Measurements from ENCODE around the gene BBX.
"Not testable (repeated sequence)": the region's sequence is repeated elsewhere in the genome, so short reads cannot be mapped to it uniquely, and the experiment has no call there.

Gene BBX

DNA sequence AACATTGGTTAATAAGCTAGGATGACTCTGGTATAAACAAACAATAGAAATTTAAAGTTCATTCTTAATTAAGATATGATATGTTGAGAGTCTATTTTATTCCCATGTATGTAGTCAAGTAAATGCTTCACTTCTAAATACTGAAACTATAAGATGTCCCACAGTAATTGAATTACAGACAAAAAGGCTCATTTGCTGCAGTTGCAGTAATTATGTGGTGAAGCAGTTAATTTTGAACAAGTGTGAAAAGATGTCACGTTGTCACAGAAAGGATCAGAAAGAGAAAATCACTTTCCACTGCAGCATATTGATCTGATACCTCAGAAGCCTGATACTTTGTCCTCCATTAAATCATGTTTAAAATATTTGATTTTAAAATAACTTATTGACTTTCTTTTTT lies 159.8 kb downstream of the BBX start:
- DNase-seq (ENCODE audit: low read depth in 2 of 2): no peak

DNA sequence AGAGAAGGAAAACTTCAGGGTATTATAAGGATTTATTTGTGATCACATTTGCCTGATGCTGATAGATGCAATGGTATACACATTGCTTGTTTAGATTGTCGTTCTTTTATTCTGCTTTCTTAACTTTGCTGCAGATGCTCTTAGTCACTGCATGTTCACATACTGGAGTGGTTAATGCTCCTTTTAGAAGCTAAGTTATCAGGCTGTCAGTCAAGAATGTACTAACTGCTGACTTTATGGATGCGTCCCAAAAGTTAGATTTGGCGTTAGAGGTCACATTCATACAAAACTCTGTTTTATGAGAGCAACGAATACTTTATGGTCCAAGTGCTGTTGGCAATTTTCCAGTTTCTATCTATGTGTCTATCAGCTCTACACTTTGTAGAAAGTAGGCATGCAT lies 160.7 kb downstream of the BBX start:
- DNase-seq (ENCODE audit: low read depth in 2 of 2): no peak

DNA sequence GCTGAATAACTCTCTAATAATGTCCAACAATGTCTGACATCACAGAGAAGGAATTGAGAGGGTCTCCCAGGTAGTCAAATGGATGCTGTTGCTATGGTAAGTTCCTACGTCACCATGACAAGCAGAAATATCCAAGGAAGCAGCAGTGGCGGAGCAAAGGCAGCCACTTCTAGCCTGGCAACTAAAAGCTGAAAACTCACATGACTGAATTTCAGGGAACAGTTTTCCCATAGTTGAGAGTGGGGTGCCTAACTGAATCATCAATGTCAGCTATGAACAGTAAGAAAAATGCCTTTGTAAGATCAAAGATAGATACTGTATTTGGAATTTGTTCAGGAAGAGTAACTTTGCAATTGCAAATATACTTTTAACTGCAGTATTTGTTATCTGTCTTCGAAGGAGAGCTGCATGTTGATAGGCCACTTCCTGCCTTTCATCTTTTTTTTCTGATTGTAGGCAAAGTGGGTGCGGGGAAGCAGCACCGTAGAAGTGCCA lies 161.7 kb downstream of the BBX start:
- DNase-seq (ENCODE audit: low read depth in 2 of 2): no peak

DNA sequence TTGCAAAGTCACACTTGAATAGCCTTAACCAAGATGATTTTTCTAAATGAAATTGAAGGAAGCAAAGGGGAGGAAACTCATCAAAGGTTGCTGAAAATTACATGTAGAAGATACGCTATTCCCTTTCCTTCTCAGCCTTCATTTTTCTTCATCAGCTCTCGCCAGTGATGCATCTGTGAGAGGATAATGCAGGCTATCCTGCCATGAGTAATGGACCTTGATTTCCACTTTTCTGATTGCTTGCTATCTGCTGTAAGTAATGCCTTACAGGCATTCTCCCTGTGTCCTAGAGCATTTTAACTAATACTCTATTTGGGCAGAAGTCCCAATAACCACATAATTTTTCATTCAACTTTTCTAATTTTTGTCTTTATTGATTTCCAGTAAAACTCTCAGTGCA lies 162.6 kb downstream of the BBX start:
- no peak for DNase-seq (ENCODE audit: low read depth in 2 of 2)

DNA sequence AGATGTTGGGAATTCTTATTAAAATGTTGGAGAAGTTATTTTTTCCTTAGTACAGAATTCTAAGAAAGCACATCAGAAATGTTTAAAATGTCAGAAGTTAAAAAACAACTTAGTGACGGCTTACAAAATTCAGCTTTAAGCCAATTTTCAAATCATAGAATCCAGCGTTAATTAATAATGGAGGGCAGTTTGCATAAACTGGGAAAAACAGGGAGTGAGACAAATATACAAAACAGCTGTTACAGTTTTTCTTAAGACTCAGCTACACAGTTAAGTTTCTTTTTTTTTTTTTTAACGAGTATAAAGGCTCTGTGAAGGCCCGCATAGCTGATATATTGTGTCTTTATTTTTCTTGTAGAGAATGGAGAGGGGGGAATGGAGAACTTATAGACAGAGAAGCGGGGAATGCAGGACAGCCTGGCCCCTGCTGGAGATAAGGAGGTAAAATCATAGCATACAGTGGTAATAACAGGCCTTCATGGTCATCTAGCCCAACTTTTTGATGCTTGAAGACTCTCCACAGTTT lies 164.4 kb downstream of the BBX start:
- DNase-seq (ENCODE audit: low read depth in 2 of 2): no peak

DNA sequence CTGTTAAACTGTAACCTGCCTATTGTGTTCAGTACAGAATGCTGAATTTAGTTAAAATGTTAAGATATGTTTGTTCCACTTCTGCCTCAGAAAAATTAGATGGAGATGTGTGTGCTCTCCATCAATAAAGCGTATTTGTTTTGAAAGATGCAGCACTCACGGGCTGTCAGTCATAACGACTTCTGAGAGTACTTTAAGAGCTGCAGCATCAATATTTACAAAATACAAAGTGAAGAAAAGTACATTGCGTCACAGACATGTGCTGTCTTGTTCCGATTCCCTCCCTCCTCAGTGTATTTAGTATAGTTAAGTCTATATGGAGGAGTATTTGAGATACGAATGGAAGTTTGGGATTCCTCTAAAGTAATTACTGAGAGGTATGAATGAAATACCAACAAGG lies 166.6 kb downstream of the BBX start:
- no peak for DNase-seq (ENCODE audit: low read depth in 2 of 2)

DNA sequence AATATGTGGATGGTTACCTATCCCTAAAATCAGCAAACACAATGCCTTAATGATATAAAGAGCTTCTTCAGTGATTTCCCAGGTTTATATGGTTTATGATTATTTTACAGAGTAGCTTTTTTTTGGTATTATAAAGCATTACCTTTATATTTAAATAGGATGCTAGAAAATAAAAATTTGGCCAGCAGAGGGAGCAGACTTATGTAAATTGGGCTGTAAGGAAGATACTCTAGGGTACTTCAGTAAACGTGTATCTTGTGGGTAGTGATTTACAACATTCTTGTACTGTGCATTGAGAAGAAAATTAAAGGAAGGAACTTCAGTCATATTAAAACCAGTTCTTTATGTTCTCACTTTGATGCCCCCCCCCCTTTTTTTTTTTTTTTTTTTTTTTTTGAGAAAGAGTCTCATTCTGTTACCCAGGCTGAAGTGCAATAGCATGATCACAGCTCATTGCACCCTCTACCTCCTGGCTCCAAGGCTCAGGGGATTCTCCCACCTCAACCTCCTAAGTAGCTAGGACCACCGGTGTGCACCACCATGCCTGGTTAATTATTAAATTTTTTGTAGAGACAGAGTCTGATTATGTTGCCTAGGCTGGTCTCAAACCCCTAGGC lies 167.9 kb downstream of the BBX start:
- DNase-seq (ENCODE audit: low read depth in 2 of 2): no peak

DNA sequence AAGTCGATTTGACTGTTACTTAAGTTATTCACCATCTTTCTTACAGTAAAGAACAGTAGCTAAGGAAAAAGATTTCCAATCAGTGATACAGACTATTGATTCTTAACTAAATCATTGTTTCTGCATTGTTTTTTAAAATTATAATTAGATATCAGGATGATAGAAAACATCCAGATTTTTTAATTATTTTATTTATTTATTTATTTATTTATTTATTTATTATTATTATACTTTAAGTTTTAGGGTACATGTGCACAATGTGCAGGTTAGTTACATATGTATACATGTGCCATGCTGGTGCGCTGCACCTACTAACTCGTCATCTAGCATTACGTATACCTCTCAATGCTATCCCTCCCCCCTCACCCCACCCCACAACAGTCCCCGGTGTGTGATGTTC lies 169.2 kb downstream of the BBX start:
- not testable (repeated sequence) for DNase-seq (ENCODE audit: low read depth in 2 of 2)

DNA sequence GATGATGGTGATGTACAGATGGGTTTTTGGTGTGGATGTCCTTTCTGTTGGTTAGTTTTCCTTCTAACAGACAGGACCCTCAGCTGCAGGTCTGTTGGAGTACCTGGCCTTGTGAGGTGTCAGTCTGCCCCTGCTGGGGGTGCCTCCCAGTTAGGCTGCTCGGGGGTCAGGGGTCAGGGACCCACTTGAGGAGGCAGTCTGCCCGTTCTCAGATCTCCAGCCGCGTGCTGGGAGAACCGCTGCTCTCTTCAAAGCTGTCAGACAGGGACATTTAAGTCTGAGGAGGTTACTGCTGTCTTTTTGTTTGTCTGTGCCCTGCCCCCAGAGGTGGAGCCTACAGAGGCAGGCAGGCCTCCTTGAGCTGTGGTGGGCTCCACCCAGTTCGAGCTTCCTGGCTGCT lies 174.6 kb downstream of the BBX start:
- not testable (repeated sequence) for DNase-seq (ENCODE audit: low read depth in 2 of 2)

DNA sequence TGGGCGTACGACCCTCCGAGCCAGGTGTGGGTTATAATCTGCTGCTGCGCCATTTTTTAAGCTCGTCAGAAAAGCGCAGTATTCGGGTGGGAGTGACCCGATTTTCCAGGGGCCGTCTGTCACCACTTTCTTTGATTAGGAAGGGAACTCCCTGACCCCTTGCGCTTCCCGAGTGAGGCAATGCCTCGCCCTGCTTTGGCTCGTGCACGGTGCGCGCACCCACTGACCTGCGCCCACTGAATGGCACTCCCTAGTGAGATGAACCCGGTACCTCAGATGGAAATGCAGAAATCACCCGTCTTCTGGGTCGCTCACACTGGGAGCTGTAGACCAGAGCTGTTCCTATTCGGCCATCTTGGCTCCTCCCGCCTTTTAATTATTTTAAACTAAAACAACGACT lies 175.1 kb downstream of the BBX start:
- not testable (repeated sequence) for DNase-seq (ENCODE audit: low read depth in 2 of 2)

DNA sequence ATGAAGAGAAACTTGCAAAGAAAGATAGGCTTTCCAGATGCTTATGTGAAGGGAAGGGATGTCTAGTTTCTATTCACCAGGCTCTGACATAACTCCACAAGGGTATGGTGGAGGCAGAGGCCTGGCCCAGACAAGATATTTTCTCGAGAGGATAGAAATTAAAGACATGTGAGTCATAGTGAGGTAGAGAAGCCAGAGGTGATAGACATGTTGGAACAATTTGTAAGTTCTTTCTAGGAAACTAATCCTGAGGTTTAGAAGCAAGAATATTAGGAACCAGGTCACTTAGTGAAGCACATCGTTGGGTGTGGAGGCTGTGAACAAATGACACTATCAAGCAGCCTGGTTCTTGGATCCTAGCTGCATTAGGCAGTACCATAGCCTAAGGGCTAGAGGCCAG lies 176.9 kb downstream of the BBX start:
- no peak for DNase-seq (ENCODE audit: low read depth in 2 of 2)

DNA sequence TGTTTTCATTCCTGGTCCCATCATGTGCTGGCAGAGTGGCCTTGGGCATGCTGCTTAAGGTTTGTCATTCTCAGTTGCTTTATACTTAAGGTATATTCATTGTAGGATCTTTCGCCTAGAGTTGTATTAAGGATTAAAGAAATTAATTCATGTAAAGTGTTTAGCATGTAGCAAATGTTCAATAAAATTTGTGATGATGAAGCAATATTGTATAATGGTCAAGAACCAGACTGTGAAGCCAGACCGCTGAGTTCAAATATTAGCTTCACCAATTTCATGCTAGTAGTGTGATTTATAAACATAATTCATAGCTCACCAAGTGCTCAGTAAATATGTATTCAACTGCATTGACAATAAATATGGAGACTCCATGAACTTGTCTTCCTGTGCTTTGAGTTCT lies 178.5 kb downstream of the BBX start:
- DNase-seq (ENCODE audit: low read depth in 2 of 2): no peak

DNA sequence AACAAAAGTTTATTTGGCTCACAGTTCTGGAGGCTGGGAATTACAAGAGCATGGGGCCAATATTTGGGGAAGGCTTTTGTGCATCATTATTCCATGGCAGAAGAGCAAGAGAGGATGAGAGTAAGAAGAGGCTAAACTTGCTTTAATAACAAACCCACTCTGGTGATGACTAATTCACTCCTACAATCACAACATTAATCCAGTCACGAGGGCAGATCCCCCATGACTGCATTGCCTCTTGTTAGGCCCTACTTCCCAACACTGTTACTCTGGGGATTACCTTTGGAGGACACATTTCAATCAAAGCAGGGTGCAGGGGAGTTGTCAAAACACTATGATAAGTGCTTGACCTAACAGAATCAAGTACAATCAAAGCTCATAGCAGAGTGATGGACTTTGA lies 181.7 kb downstream of the BBX start:
- no peak for DNase-seq (ENCODE audit: low read depth in 2 of 2)

DNA sequence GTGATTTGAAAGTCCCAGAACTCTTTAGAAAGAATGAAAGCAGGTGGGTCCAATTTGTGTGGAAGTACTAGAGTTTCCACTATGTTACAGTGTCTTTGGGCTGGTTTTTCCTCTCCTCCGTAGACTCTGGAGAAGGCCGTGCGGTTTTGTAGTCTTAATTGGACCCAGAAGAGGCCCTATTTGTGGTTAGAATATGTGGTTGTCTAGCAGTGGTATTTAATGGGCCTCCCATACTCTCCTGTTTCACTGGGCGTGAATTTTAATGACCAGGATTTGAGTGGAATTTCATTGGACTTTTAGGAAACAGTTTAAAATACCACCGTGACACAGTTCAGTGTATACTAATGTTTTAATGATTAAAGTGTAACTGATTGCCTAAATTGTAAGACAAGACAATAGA lies 182.3 kb downstream of the BBX start:
- DNase-seq (ENCODE audit: low read depth in 2 of 2): no peak

DNA sequence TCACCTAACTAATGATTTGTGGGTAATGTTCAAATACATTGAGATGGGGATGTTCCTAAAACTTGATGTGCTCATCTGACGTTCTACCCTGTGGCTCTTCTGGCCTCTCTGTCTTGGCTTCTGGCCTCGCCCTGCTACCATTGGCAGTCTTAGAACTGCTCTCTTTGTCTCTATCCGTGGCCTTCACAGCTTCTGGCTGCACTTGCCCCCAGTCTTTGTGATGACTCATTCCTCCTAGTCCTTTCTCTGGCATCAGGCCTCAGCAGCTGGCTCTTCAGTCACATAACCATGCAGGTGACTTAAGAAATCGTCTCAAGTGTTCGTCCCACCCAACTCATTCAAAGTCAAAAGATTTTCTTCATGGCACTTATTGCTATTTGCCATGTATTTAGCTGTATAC lies 188.1 kb downstream of the BBX start:
- no peak for DNase-seq (ENCODE audit: low read depth in 2 of 2)

DNA sequence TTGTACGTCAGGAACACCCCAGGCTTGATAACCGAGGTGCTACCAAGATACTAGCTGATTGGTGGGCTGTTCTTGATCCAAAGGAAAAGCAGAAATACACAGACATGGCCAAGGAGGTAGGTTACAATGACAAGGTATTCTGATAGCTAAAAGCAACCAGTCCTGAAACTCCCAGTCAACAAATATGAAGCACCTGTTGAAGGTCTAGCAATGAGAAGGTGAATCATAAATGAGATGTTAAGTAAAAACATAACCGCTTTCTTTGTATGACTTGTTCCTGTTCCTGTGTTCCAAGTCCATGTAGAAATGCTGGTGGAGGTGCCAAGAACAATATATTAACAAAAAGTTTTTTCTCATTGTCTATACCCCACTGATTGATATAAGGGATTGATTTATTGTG lies 194.0 kb downstream of the BBX start:
- no peak for DNase-seq (ENCODE audit: low read depth in 2 of 2)

DNA sequence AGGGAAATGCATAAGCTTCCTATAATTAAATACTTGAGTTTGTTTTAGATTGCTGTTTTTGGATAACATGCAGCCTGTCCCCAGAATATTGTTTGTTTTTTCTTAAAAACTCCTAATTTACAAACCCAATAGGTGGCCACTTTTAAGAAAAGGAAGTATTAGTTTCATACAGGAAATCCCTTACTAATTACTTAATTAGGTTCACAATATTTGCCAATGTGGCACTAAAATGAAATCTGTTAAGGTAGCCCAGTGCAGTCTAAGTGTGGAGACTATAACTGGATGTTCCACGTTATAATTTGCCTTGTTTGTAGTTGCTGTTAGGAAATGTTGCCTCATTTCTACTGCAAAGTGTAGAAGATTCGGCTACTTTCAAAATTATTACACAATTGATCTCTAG lies 195.8 kb downstream of the BBX start:
- DNase-seq (ENCODE audit: low read depth in 2 of 2): no peak

DNA sequence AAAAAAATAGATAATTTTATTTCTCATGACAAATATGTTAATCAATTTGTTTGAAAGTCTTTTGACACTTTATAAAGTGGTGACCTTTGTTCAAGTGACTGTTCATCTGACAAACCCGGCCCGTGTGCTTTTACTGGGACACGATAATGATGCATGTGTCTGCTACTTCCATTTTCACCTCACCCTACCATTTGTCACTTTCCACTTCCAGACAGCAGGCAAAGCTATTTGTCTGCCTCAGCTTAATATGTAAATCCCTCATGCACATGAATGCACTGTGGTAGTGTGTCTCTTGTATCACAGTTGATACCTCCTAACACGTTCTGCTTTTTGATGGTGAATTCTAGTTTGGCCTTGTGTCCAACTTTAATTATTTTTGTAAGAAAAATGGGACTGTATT lies 204.3 kb downstream of the BBX start:
- DNase-seq (ENCODE audit: low read depth in 2 of 2): no peak

DNA sequence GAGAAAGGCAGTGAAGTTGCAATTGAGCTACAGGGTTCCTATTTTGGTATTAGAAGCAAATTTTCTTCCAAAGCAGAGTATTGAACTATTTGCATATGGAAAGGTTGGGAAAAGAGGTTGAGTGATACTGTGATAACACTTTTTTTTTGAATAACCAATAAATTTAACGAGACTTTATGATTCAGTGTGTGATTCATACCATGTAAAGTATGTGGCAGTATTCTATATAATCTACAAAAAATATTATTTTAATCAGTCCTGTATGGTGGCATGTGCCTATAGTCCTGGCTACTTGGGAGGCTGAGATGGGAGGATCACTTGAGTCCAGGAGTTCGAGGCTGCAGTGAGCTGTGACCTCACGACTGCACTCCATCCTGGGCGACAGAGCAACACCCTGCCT lies 206.9 kb downstream of the BBX start:
- no peak for DNase-seq (ENCODE audit: low read depth in 2 of 2)

DNA sequence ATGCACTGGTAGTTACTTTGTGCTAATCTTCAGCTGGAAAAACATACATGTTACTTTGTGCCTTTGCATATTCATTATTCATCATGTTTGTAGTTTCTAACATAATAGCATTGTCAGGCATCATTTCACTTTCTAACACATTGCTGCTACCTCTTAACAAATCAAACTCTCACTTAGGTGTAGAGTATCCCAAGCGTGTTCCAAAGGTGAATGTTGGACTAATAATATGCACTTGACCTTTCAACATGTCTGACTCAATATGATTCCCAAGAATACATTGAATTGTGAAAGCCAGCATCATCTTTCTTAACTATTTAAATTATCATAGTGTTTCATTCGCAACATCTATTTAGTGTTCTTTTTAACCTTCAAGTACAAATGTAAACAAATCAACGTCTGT lies 211.6 kb downstream of the BBX start:
- DNase-seq (ENCODE audit: low read depth in 2 of 2): no peak

DNA sequence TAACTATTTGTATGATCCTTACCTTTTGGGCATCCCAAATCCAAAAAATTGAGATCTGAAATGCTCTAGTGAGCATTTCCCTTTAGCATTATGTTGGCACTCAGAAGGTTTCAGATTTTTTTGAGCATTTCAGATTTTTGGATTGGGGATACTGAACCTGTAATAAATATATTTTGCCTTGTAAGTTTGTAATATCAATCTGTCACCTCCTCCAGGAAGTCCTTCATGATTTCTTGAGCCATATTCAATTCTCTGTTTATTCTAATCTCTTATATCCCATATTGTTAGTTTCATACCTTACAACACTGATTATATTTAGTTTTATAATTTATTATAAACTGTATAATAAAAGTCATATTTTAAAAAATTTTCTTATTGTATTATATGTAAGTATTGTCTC lies 215.2 kb downstream of the BBX start:
- DNase-seq (ENCODE audit: low read depth in 2 of 2): no peak

DNA sequence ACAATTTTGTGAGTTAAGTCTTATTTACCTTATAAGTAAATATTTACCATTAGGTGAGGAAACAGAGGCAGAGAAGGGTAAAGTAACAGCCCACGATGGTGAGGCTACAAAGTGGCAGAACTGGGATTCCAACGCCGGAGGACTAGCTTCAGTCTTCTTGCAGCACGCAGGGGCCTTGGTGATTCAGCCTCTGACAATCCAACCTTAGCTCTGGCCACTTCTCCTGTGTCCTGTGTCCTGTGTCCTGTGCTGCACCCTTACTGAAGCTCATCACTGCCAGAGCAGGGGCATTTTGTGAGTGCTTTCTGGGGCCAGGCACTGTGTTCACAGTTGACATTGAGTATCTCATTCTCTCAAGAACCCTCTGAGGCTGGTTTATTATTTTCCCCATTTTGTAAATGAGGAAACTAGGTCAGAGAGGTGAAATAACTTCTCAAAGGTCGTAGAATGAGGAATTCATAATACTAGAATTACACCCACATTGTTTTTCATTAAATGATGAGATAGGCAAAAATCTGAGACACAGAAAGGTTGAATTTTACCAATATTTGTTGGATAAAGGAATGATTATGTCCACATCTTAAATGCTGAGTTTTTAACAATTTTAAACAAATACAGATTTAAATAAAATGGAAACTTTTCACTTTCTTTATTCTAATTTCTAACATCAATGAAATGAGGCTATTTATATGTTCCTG lies 215.9 kb downstream of the BBX start:
- DNase-seq (ENCODE audit: low read depth in 2 of 2): no peak

DNA sequence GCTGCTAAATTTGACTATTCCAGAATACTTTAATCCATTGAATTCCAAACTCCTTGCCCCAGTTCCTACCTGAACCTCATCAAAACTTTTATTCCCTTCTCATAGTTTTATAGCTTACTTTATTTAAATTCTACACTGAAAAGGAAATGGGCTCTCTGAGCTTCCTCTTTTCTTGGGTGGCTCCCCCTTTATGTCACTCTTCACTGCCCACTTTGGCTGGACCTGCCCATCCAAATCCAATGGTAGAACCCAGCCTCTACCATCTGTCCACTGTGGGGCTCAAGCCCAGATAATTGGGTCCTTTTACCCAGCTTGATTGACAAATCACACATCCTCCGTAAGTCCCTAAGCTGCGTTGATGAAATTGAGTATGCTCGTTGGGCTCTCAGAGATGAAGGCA lies 216.5 kb downstream of the BBX start:
- no peak for DNase-seq (ENCODE audit: low read depth in 2 of 2)
